Calu3 (cell line): ENCODE results near the gene VWF. TPM values are rescaled to one million over a fixed set of nuclear protein-coding genes. Genes with fewer than 3 reads are reported as not detected.
"Not testable (repeated sequence)": the region's sequence is repeated elsewhere in the genome, so short reads cannot be mapped to it uniquely, and the experiment has no call there.

ENCODE experiments used
- BruUV-seq: library from RNA; stranded (reverse); fragments of 400-500 nt; replicated peaks from 2 replicates; lab custom pipeline; 2021; lab: Mats Ljungman, UMichigan
- CTCF ChIA-PET: fragments of 300-600 bp; sonication (Branson Sonifier 250); formaldehyde crosslinking; loops from one replicate; lab custom pipeline; 2022; ENCODE audit warnings: antibody characterized with exemption; lab: Charles Lee
- DNase-seq: peaks from one replicate; pipeline ENCODE4 v3.0.0; 2022
- H3K27ac Mint-ChIP-seq: one replicate; pipeline ENCODE4 v1.8.0; 2022; ENCODE audit warnings: mixed read lengths; ENCODE audit not compliant: unreplicated experiment
- H3K27me3 Mint-ChIP-seq: one replicate; pipeline ENCODE4 v1.8.0; 2022; ENCODE audit warnings: mixed read lengths; ENCODE audit not compliant: unreplicated experiment
- H3K36me3 Mint-ChIP-seq: one replicate; pipeline ENCODE4 v1.8.0; 2022; ENCODE audit warnings: mild to moderate bottlenecking, moderate library complexity, mixed read lengths; ENCODE audit not compliant: insufficient read depth, unreplicated experiment
- H3K4me1 Mint-ChIP-seq: one replicate; pipeline ENCODE4 v1.8.0; 2022; ENCODE audit warnings: mild to moderate bottlenecking, low read depth, mixed read lengths; ENCODE audit not compliant: unreplicated experiment
- H3K4me3 Mint-ChIP-seq: one replicate; pipeline ENCODE4 v1.8.0; 2022; ENCODE audit warnings: mild to moderate bottlenecking, low read depth, moderate library complexity, mixed read lengths; ENCODE audit not compliant: unreplicated experiment
- H3K9me3 Mint-ChIP-seq: one replicate; pipeline ENCODE4 v1.8.0; 2022; ENCODE audit warnings: low read depth, mixed read lengths; ENCODE audit not compliant: unreplicated experiment
- CTCF ChIP-seq: fragments of 200-600 bp; IDR thresholded peaks from one replicate; pipeline ENCODE4 v1.8.0; 2022; ENCODE audit warnings: antibody characterized with exemption; ENCODE audit not compliant: unreplicated experiment
- intact Hi-C: fragments of 100-400 bp; cut with micrococcal nuclease; formaldehyde crosslinking; loops from one replicate; pipeline ENCODE4 v1.10.0; 2022; ENCODE audit not compliant: unreplicated experiment
- total RNA-seq: library from RNA; stranded (reverse); gene quantifications from 2 replicates; pipeline ENCODE4 v1.2.3, GENCODE V29; 2022

The VWF gene
- total RNA-seq, 1 experiment from 2014 or later, result not detected

DNA sequence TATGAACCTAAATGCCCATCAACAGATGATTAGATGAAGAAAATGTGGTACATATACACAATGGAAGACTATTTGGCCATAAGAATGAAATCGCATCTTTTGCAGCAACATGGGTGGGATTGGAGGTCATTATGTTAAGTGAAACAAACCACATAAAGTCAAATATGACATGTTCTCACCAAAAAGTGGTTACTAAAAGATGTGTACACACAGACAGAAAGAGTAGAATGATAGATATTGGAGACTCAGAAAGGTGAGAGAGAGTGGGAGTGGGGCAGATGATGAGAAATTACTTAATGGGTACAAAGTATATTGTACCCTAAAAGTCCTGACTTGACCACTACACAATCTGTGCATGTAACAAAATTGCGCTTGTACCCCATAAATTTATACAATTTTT lies 19.6 kb downstream of the VWF start:
- CTCF ChIA-PET, result no interaction called here
- Mint-ChIP-seq H3K27ac (no peak overlapping the region), H3K36me3 (no peaks in the 10 kb centered on the region), H3K27me3 (no peaks in the 10 kb centered on the region), H3K4me1 (no peaks in the 10 kb centered on the region), H3K4me3 (no peak overlapping the region), H3K9me3 (no peaks in the 10 kb centered on the region)
- DNase-seq, result no peak
- TF ChIP-seq CTCF, result no peak
- intact Hi-C loops, result no loop called here
- BruUV-seq, result no TSS peak

- no peak for TF ChIP-seq CTCF
- Mint-ChIP-seq H3K27ac (no peak overlapping the region), H3K27me3 (no peaks in the 10 kb centered on the region), H3K9me3 (no peaks in the 10 kb centered on the region), H3K4me3 (no peak overlapping the region), H3K36me3 (no peaks in the 10 kb centered on the region), H3K4me1 (no peaks in the 10 kb centered on the region)
- DNase-seq, result no peak
- CTCF ChIA-PET, result interaction anchor here (1.1 kb wide), 1 partner anchor 11 kb away, joined by 4 read pairs; no protein-coding TSS in a partner anchor
- intact Hi-C loops, result no loop called here
- BruUV-seq, result no TSS peak
Measured at GRCh38 chr12:6104027-6104426, 20.4 kb downstream of the VWF start.

- H3K9me3 Mint-ChIP-seq, DNase-seq, H3K27ac Mint-ChIP-seq, intact Hi-C loops, H3K4me3 Mint-ChIP-seq, H3K27me3 Mint-ChIP-seq, BruUV-seq, H3K36me3 Mint-ChIP-seq, H3K4me1 Mint-ChIP-seq: not testable (repeated sequence)
- CTCF ChIA-PET, result interaction anchor here (0.6 kb wide), 1 partner anchor 369 kb away, joined by 3 read pairs; no protein-coding TSS in a partner anchor
Measured at GRCh38 chr12:6102021-6102420, 22.4 kb downstream of the VWF start.

GRCh38 chr12:6099316-6099715 lies 25.2 kb downstream of the VWF start:
- Mint-ChIP-seq H3K4me1 (no peaks in the 10 kb centered on the region), H3K27ac (no peak overlapping the region), H3K4me3 (no peak overlapping the region), H3K27me3 (peaks cover 14% of the 10 kb centered on the region), H3K36me3 (no peaks in the 10 kb centered on the region), H3K9me3 (no peaks in the 10 kb centered on the region)
- CTCF ChIA-PET, result no interaction called here
- no TSS peak for BruUV-seq
- intact Hi-C loops, result no loop called here
- DNase-seq, result no peak
- no peak for TF ChIP-seq CTCF

DNA sequence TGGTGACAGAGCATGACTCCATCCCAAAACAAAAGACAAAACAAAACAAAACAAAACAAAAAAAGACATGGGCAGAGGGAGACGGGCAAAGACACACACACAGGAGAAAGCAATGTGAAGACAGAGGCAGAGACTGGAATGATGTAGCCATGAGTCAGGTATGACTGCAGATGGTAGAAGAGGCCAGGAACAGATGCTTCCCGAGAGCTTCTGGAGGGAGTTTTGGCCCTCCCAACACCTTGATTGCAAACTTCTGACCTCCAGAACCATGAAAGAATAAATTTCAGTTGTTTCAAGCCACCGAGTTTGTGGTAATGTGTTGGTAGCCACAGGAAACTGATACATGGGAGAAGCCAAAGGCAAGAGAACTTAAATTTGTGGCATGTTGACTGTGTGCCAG lies 27.1 kb downstream of the VWF start:
- intact Hi-C loops, result no loop called here
- H3K27ac Mint-ChIP-seq, result no peak overlapping the region
- no peak overlapping the region for H3K4me3 Mint-ChIP-seq
- no TSS peak for BruUV-seq
- no peaks in the 10 kb centered on the region for H3K9me3 Mint-ChIP-seq
- peaks cover 15% of the 10 kb centered on the region for H3K4me1 Mint-ChIP-seq
- CTCF ChIA-PET, result no interaction called here
- no peak for TF ChIP-seq CTCF
- peaks cover 14% of the 10 kb centered on the region for H3K27me3 Mint-ChIP-seq
- no peak for DNase-seq
- peaks cover 7% of the 10 kb centered on the region for H3K36me3 Mint-ChIP-seq
